HS-27A (cell line): Measurements from ENCODE around the gene RUVBL2.

Experiments
- DNase-seq: peaks from one replicate; pipeline ENCODE4 v3.0.0-alpha.2; 2012; ENCODE audit warnings: low read depth, missing footprints

The RUVBL2 gene

DNA sequence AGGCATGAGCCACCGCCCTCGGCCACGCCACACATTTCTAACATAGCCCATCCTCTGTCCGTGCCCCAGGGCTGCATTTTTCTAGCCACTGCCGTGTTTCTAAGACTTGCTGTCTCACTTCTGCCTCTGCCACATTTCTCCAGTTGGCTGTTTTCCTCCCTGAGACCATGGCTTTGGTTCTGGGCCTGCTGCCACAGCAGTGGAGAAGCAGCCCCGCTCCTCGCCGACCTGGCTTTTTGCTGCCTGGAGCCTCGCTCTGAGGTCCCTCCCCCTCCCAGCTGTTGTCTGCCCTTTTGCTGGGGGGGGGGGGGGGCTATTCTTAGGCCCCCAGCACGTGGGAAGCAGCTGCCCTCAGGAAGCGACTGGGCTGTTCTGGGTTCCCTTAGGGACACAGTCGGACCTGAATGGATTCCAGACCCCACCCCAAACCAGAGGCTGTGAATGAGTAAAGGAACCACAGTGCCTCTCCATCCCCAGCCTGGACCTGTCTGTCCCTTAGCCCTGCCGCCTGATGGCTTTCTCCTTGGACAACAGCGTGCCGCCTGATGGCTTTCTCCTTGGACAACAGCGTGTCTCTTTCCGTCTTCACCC lies 3.9 kb upstream of the RUVBL2 start:
- DNase-seq = no peak

GRCh38 chr19:48990400-48990799 lies 3.3 kb upstream of the RUVBL2 start:
- DNase-seq = no peak

- no peak for DNase-seq
Measured at GRCh38 chr19:48991011-48991609, 2.6 kb upstream of the RUVBL2 start.

GRCh38 chr19:48991873-48992580 lies 1.7 kb upstream of the RUVBL2 start:
- DNase-seq = no peak

- no peak for DNase-seq
Measured at GRCh38 chr19:48992581-48993174, 1.0 kb upstream of the RUVBL2 start.

DNA sequence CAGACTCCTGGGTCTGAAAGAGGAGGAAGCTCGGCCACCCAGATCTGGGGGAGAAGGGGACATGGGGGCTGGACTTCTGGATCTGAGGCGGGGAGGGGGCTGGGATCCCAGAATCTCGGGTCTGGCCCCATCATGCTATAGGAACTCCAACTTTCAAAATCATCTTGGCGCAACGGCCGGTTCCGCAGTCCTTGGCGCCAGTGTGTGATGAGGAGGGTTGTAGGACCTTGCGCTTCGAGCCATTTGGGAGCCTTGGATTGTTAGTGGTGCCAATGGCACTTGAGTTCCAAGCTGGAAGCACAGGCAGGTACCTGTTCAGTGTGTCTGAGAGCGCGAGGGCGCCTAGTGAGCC lies 324 bp downstream of the RUVBL2 start:
- no peak for DNase-seq

DNA sequence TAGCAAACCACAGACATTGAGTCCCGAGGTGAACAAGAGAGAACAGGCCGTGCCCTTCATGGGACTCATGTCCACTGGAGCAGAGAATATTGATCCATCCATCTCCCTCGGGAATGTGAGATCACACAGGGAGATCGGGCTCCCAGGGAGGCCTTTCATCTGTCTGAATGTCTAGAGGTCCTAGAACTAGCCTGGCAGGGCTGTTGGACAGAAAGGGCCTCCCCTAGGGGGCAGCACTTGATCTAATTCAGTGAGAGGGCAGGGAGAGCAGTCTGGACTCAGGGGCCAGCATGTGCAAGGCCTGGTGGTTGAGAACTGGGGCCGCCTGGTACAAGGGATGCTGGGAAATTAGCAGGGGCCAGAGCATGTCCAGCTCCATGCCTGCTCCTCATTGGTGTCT lies 4.3 kb downstream of the RUVBL2 start:
- DNase-seq = no peak

DNA sequence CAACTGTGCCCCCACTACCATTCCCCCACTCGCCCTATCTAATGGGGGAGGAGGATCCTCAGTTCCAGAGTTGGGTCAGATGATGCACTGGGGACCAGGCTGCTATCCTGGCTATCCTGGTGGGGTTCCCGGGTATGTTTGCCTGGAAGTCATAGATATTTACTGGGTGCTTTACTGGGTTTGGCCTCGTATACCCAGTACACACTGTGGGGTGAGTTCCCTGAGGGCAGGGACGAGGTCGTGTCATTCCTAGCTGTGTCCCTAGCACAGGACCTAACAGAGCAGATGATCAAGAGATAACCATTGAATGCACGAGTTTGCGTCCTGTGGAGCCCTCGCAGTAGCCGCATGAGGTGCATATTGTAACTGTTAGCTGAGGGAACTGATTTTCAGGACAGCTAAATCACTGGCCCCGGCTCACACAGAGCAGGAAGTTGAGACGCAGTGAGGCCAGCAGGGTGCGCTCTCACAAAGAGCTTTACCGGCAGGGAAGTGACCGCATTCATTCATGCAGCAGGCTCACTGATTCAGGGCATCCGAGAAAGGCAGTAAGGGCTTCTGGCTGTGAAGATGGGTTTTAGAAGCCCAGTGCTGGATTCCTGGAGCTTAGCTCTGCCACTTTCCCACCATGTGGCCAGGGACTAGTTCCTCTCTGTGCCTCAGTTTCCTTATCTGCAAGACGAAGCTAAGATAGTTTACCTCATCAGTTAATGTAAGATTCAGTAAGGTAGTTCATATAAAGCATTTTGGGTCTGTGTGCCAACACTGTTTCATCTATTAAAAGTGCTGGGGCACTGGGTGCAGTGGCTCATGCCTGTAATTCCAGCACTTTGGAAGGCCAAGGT lies 6.0 kb downstream of the RUVBL2 start:
- DNase-seq = no peak

GRCh38 chr19:49004133-49004532 lies 10.4 kb downstream of the RUVBL2 start:
- no peak for DNase-seq

GRCh38 chr19:49004964-49005614 lies 11.4 kb downstream of the RUVBL2 start:
- DNase-seq = no peak

DNA sequence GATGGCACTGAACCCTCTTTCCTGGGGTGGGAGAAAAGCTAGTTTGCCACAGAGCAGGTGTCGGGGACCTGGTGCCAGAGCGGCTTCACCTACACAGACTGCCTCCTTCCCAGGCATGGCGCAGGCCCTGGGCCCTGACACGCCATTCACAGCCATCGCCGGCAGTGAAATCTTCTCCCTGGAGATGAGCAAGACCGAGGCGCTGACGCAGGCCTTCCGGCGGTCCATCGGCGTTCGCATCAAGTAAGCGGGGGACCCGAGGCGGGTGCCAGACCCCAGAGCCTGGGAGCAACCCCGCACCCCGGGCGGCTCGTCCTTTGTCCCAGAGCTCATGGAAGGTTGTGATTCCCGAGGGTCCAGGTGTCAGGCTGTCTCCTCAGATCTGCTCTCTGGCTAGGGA lies 13.2 kb downstream of the RUVBL2 start:
- DNase-seq = no peak

DNA sequence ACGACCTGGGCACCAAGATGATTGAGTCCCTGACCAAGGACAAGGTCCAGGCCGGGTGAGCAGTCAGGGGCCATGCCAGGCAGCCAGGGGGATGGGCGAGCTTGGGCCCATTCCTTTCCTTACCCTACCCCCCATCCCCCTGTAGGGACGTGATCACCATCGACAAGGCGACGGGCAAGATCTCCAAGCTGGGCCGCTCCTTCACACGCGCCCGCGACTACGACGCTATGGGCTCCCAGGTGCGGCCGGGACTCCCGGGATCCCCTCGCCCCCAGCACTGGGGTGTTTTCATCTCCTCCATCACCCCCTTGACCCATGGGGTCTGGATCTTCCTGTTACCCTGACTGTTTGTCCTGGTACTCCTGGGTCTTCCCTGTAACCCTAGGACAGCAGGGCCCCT lies 16.1 kb downstream of the RUVBL2 start:
- DNase-seq = no peak

- DNase-seq = no peak
Measured at GRCh38 chr19:49010453-49010852, 16.8 kb downstream of the RUVBL2 start.

DNA sequence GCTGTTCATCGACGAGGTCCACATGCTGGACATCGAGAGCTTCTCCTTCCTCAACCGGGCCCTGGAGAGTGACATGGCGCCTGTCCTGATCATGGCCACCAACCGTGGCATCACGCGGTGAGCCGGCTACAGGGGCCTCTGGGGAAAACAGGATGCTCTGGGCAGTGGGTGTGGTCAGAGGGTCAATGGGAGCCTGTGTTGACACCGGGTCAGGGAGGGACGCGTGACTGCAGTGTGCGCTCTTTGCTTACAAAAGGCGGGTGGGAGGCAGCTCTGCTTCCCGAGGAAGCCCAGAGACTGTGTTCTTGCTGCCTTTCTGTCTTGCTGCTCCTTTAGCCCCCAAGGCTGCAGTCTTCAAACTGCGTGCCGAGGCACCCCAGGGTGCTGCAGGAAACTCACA lies 17.5 kb downstream of the RUVBL2 start:
- DNase-seq = no peak

GRCh38 chr19:49014123-49014869 lies 20.6 kb downstream of the RUVBL2 start:
- DNase-seq = no peak

DNA sequence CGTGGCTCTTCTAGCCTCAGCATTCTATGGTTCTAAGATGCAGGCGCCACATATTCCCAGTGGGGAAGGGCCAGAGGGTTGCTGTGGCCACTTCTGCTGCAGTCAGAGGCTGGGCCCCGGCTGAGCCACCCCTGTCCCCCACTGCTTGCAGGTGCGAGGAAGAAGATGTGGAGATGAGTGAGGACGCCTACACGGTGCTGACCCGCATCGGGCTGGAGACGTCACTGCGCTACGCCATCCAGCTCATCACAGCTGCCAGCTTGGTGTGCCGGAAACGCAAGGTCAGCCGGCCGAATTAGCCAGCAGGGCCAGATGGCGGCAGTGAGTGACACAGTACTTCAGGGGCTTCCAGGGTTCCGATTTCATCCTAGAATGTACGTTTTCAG lies 21.2 kb downstream of the RUVBL2 start:
- no peak for DNase-seq

- DNase-seq = no peak
Measured at GRCh38 chr19:49016067-49016839, 22.6 kb downstream of the RUVBL2 start.

GRCh38 chr19:49017041-49017665 lies 23.5 kb downstream of the RUVBL2 start, which contains the start of gene LHB:
Gene LHB, minus strand, starts transcription at chr19:49017091. Its CDS starts 10 bp downstream, at chr19:49017081.
- DNase-seq = no peak

DNA sequence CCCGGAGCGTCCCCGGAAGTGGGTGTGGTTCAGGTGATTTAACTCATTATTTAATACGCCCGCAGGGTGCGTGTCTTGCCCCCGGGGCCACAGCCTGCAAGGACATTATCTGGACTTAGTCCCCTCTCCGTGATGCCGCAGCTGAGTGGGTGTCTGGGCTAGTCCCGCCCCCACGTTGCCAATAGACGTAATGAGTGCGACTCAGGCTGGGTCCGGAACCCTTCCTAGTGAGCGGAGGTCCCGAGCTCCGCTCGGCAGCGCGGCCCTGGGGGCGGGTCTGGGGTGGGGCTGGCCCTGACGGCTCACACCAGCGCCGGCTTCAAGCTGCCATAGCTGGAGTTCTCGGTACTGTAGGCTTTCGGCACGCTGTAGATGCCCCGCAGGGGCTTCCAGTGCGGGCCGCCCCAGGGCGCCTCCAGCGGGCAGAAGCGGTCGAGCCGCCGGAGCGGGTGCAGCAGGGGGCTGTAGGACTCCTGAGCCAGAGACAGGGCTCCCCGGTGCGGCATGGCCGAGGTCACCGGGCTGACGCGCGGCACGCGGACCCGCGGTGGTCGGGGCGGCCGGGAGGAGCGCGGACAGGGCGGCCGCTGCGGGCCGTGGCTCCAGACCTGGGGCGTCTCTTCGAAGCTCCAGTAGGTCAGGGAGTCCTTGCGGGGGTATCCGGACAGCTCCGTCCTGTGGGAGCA lies 24.1 kb downstream of the RUVBL2 start:
- no peak for DNase-seq
